OCI-LY1 (cell line): ENCODE results near the gene ANTXR1.

ENCODE experiments used
- H2AFZ ChIP-seq: fragments of 200-600 bp; sonication (generic), shearing (Covaris generic); 2 replicates; pipeline ENCODE4 v1.6.0; 2014; ENCODE audit warnings: antibody characterized with exemption, mild to moderate bottlenecking, low read length
- H3F3A ChIP-seq: fragments of 200-600 bp; sonication (generic), shearing (Covaris generic); 2 replicates; pipeline ENCODE4 v1.6.0; 2014; ENCODE audit warnings: mild to moderate bottlenecking, antibody characterized with exemption, low read length, moderate library complexity; ENCODE audit not compliant: insufficient read depth
- H3K27ac ChIP-seq: fragments of 200-600 bp; sonication (generic); 2 replicates; pipeline ENCODE4 v1.5.1; 2014; ENCODE audit warnings: low read length, mixed run types, mild to moderate bottlenecking, low read depth; ENCODE audit not compliant: poor library complexity, severe bottlenecking
- H3K27me3 ChIP-seq: fragments of 200-600 bp; sonication (generic); 2 replicates; pipeline ENCODE4 v1.6.0; 2014; ENCODE audit warnings: antibody characterized with exemption, mild to moderate bottlenecking, low read length, moderate library complexity; ENCODE audit not compliant: insufficient read depth
- H3K36me3 ChIP-seq: fragments of 200-600 bp; sonication (generic); 2 replicates; pipeline ENCODE4 v1.6.1; 2014; ENCODE audit warnings: mild to moderate bottlenecking, antibody characterized with exemption, low read length, moderate library complexity, mixed read lengths; ENCODE audit not compliant: insufficient read depth
- H3K4me1 ChIP-seq: fragments of 200-600 bp; sonication (generic); 2 replicates; pipeline ENCODE4 v1.5.1; 2014; ENCODE audit warnings: mild to moderate bottlenecking, low read length, moderate library complexity; ENCODE audit not compliant: insufficient read depth, severe bottlenecking
- H3K4me2 ChIP-seq: fragments of 200-600 bp; sonication (generic), shearing (Covaris generic); 2 replicates; pipeline ENCODE4 v1.6.1; 2014; ENCODE audit warnings: low read length
- H3K4me3 ChIP-seq: fragments of 200-600 bp; sonication (generic); 2 replicates; pipeline ENCODE4 v1.5.1; 2014; ENCODE audit warnings: low read length, low read depth, mild to moderate bottlenecking, mixed read lengths; ENCODE audit not compliant: poor library complexity, severe bottlenecking
- H3K79me2 ChIP-seq: fragments of 200-600 bp; shearing (Covaris generic); 2 replicates; pipeline ENCODE4 v1.6.1; 2016; ENCODE audit warnings: mixed run types, low read length, mixed read lengths; ENCODE audit not compliant: insufficient read depth
- H3K9ac ChIP-seq: fragments of 200-600 bp; sonication (generic), shearing (Covaris generic); 2 replicates; pipeline ENCODE4 v1.6.1; 2014; ENCODE audit warnings: mild to moderate bottlenecking, low read length, mixed read lengths
- H3K9me2 ChIP-seq: fragments of 200-600 bp; sonication (generic), shearing (Covaris generic); 2 replicates; pipeline ENCODE4 v1.6.1; 2014; ENCODE audit warnings: low read depth, mild to moderate bottlenecking, low read length, mixed read lengths
- H3K9me3 ChIP-seq: fragments of 200-600 bp; shearing (Covaris generic); 2 replicates; pipeline ENCODE4 v1.6.1; 2014; ENCODE audit warnings: low read length, mixed read lengths
- H4K20me1 ChIP-seq: fragments of 200-600 bp; sonication (generic), shearing (Covaris generic); 2 replicates; pipeline ENCODE4 v1.6.0; 2016; ENCODE audit warnings: mild to moderate bottlenecking, low read length; ENCODE audit not compliant: insufficient read depth
- CTCF ChIP-seq: fragments of 200-600 bp; sonication (generic), shearing (Covaris generic); IDR thresholded peaks from 2 replicates; pipeline ENCODE4 v1.5.1; 2017; ENCODE audit warnings: mild to moderate bottlenecking, antibody characterized with exemption, low read length, moderate library complexity, mixed read lengths
- EZH2 ChIP-seq: fragments of 200-600 bp; sonication (generic), shearing (Covaris generic); IDR thresholded peaks from 2 replicates; pipeline ENCODE4 v1.8.0; 2017; ENCODE audit warnings: borderline replicate concordance, mixed run types, mild to moderate bottlenecking, antibody characterized with exemption, low read length, moderate library complexity, mixed read lengths

ANTXR1 gene

GRCh38 chr2:69026691-69027459 lies 13.9 kb downstream of the ANTXR1 start:
- no peak for TF ChIP-seq CTCF
- TF ChIP-seq EZH2, result no peak
- Histone ChIP-seq H3K9me3 (no peaks in the 10 kb centered on the region), H3K27ac (no peak overlapping the region), H2AFZ (no peak overlapping the region), H3K4me2 (no peak overlapping the region), H3F3A (no peaks in the 10 kb centered on the region), H3K36me3 (no peaks in the 10 kb centered on the region), H4K20me1 (no peaks in the 10 kb centered on the region), H3K4me1 (no peaks in the 10 kb centered on the region), H3K9ac (no peak overlapping the region), H3K27me3 (no peaks in the 10 kb centered on the region), H3K9me2 (no peaks in the 10 kb centered on the region), H3K79me2 (no peaks in the 10 kb centered on the region), H3K4me3 (no peak overlapping the region)

GRCh38 chr2:69030800-69031428 lies 17.9 kb downstream of the ANTXR1 start:
- Histone ChIP-seq H3K4me1 (no peaks in the 10 kb centered on the region), H3K79me2 (no peaks in the 10 kb centered on the region), H3K27me3 (no peaks in the 10 kb centered on the region), H4K20me1 (no peaks in the 10 kb centered on the region), H3F3A (no peaks in the 10 kb centered on the region), H3K9me3 (no peaks in the 10 kb centered on the region), H2AFZ (no peak overlapping the region), H3K4me3 (no peak overlapping the region), H3K9ac (no peak overlapping the region), H3K4me2 (no peak overlapping the region), H3K36me3 (no peaks in the 10 kb centered on the region), H3K27ac (no peak overlapping the region), H3K9me2 (no peaks in the 10 kb centered on the region)
- no peak for TF ChIP-seq EZH2
- TF ChIP-seq CTCF, result no peak

GRCh38 chr2:69031466-69031865 lies 18.5 kb downstream of the ANTXR1 start:
- H3K4me2 ChIP-seq, result no peak overlapping the region
- H2AFZ ChIP-seq, result no peak overlapping the region
- TF ChIP-seq CTCF (no peak), EZH2 (no peak)
- no peak overlapping the region for H3K27ac ChIP-seq
- no peak overlapping the region for H3K9ac ChIP-seq
- H3K9me3 ChIP-seq, result no peaks in the 10 kb centered on the region
- H3F3A ChIP-seq, result no peaks in the 10 kb centered on the region
- H4K20me1 ChIP-seq, result no peaks in the 10 kb centered on the region
- no peaks in the 10 kb centered on the region for H3K4me1 ChIP-seq
- no peaks in the 10 kb centered on the region for H3K79me2 ChIP-seq
- H3K27me3 ChIP-seq, result no peaks in the 10 kb centered on the region
- H3K36me3 ChIP-seq, result no peaks in the 10 kb centered on the region
- H3K4me3 ChIP-seq, result no peak overlapping the region
- no peaks in the 10 kb centered on the region for H3K9me2 ChIP-seq
